ENCODE measurements around the gene KCNQ4. TPM values are rescaled to one million over a fixed set of nuclear protein-coding genes. Genes with fewer than 3 reads are reported as not detected.
A peak's percentile ranks its signal among the peaks of the same experiment; 100 is the strongest.

The KCNQ4 gene
- total RNA-seq, 2 donors from 2014 or later: 1.0 to 1.7 TPM

DNA sequence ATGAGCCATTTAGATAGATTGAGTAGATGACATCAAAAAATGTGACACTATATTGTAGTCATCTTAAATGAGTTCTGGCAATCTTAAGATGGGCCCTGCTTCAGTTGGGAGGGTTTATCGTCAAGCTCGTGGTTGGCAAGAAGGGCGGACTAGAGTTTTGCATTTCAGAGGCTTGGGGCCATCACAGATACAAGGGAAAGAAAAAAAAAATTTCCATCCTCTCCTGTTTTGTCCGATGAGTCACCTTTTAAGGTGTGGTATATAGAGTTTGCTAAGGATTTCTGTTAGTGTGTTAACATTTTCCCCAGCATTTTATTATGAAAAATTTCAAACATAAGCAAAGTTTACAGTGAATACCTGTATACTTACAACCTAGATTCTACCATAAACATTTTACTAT, 31.8 kb upstream of the KCNQ4 start:
- Histone ChIP-seq H3K4me3 (no peak overlapping the region), H3K27ac (no peak overlapping the region), H3K36me3 (peaks cover 84% of the 10 kb centered on the region)

DNA sequence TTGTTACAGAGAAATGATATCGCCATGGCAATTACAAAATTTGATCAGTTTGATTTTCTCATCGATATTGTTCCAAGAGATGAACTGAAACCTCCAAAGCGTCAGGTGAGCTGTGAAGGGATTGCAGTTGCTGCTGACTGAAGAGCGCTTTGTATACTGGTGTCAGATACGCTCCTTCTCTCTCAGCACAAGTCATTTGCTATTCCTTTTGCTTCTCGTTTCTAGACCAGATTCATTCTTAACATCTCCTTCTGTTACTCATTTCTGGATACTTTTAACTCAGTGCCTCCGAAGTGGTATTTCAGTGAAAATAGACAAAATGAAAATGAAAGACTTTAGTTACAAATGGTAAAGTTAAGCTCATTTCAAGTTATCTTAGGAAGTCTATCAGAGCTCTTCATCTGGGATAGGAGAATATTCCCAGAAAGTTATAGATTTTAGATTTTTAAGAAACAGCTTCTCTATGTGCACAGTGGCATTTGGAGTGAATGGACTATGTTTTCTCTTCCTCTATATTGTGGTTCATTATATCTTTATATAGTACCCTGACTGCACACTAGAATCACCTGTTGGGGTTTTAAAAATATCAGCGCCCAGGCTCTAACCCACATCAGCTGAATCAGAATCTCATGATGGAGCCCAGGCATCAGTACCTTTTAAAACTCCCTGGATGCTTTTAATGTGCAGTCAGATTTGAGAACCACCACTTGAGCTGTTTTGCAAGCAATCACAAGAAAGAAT, 30.3 kb upstream of the KCNQ4 start:
- Histone ChIP-seq H3K27me3 (no peaks in the 10 kb centered on the region), H3K4me3 (no peak overlapping the region), H3K4me1 (peaks cover 0 to 27% of the 10 kb centered on the region in 2 donors), H3K9me3 (no peaks in the 10 kb centered on the region), H3K27ac (no peak overlapping the region), H3K36me3 (peaks cover 88% of the 10 kb centered on the region)
- TF ChIP-seq, protein P1, sequence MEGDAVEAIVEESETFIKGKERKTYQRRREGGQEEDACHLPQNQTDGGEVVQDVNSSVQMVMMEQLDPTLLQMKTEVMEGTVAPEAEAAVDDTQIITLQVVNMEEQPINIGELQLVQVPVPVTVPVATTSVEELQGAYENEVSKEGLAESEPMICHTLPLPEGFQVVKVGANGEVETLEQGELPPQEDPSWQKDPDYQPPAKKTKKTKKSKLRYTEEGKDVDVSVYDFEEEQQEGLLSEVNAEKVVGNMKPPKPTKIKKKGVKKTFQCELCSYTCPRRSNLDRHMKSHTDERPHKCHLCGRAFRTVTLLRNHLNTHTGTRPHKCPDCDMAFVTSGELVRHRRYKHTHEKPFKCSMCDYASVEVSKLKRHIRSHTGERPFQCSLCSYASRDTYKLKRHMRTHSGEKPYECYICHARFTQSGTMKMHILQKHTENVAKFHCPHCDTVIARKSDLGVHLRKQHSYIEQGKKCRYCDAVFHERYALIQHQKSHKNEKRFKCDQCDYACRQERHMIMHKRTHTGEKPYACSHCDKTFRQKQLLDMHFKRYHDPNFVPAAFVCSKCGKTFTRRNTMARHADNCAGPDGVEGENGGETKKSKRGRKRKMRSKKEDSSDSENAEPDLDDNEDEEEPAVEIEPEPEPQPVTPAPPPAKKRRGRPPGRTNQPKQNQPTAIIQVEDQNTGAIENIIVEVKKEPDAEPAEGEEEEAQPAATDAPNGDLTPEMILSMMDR (IDR thresholded peaks at IDR 0.05): no peak
- no peak for DNase-seq (ENCODE audit: low spot score)

More for the DNA sequence above, 31.8 kb upstream of the KCNQ4 start:
- TF ChIP-seq, protein P1 (IDR thresholded peaks at IDR 0.05): no peak
- Histone ChIP-seq H3K4me1 (peaks cover 0 to 14% of the 10 kb centered on the region in 2 donors), H3K9me3 (no peaks in the 10 kb centered on the region), H3K27me3 (no peaks in the 10 kb centered on the region)
- no peak for DNase-seq (ENCODE audit: low spot score)

DNA sequence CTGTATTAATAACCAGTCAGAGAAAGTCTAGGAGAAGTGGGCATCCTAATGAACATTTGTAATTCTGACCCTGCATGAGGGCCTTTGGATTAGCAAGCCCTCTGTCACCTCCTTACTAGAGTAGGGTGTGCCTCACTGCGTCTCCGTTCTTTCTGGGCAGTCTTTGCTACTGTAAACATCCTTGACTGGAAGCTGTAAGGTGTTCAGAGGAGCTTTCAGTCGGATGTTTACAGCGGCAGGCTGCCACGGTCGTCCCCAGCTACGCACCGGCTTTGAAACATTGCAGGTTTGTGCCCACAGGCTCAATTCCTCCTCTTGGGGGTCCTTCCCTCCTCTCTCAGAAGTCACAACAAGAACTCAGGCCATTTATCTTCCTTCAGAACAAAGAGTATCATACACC, 29.4 kb upstream of the KCNQ4 start:
- no peak for DNase-seq (ENCODE audit: low spot score)
- TF ChIP-seq, protein P1 (IDR thresholded peaks at IDR 0.05): no peak
- Histone ChIP-seq H3K36me3 (peaks cover 88% of the 10 kb centered on the region), H3K9me3 (no peaks in the 10 kb centered on the region), H3K27ac (no peak overlapping the region), H3K27me3 (no peaks in the 10 kb centered on the region), H3K4me1 (peaks cover 0 to 33% of the 10 kb centered on the region in 2 donors), H3K4me3 (no peak overlapping the region)

DNA sequence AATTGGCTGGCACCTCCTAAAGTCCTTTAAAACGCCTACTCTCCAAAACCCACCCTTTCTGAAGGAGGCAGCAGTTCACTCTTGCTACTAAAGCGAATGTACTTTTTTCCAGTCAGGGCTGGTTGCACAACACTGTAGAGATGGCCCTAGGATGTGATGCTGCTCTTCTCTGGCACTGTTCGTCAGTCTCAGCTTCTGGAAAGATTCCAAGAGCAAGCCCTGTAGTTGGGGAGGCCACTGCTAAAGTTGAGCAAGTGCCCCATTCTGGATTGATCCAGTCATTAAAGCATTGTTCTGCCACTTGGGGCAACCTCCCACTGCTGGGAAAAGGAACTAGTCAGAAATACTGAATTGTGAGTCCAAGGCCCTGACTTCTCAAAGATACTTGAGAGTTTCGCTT, 28.5 kb upstream of the KCNQ4 start:
- H3K27me3 ChIP-seq: no peaks in the 10 kb centered on the region
- no peak for DNase-seq (ENCODE audit: low spot score)
- peaks cover 88% of the 10 kb centered on the region for H3K36me3 ChIP-seq
- H3K4me3 ChIP-seq: no peak overlapping the region
- H3K9me3 ChIP-seq: no peaks in the 10 kb centered on the region
- peak overlapping the region in 1 of 2 donors; percentile 52 for H3K27ac ChIP-seq
- peaks cover 0 to 33% of the 10 kb centered on the region in 2 donors for H3K4me1 ChIP-seq
- TF ChIP-seq, protein P1 (IDR thresholded peaks at IDR 0.05): no peak

DNA sequence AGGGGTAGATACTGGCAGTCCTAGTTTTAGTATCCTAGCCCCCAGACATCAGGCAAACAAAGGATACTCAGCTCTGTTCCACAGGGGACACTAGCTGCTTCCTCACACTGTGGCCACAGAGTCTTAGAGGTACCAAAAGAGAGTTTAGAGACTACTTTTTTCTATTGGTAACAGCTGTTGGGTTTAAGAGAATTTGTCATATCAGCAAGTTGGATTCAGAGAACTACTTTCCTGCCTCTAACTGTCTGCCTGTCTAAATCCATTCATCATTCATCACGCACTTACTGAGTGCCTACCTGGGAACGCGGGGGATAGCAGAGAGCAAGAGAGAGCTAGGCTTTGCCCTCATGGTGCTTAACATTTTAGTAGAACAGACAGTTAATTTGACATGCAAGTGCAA, 27.1 kb upstream of the KCNQ4 start:
- H3K4me1 ChIP-seq: peaks cover 0 to 36% of the 10 kb centered on the region in 2 donors
- peaks cover 88% of the 10 kb centered on the region for H3K36me3 ChIP-seq

More for the DNA sequence above, 27.1 kb upstream of the KCNQ4 start:
- no peaks in the 10 kb centered on the region for H3K27me3 ChIP-seq
- TF ChIP-seq, protein P1 (IDR thresholded peaks at IDR 0.05): no peak
- DNase-seq (ENCODE audit: low spot score): no peak
- no peak overlapping the region for H3K4me3 ChIP-seq
- H3K9me3 ChIP-seq: no peaks in the 10 kb centered on the region
- H3K27ac ChIP-seq: no peak overlapping the region
